Keratinocyte (primary cell): ENCODE results near the gene HMG20A. TPM values are rescaled to one million over a fixed set of nuclear protein-coding genes. Genes with fewer than 3 reads are reported as not detected.

Experiments used
- DNase-seq: peaks from one replicate; pipeline ENCODE4 v3.0.0-alpha.2; 2011; ENCODE audit warnings: low read depth, missing footprints, low spot score
- FAIRE-seq: peaks from 2 replicates; lab custom pipeline; 2011; peaks lifted over from hg19 to GRCh38; lab: Jason Lieb, UNC
- H2AFZ ChIP-seq: 2 replicates; pipeline ENCODE4 v1.6.0; 2012; ENCODE audit warnings: low read length, control low read depth, inconsistent platforms; ENCODE audit not compliant: control insufficient read depth
- H3K27ac ChIP-seq: 2 replicates; pipeline ENCODE4 v1.5.1; 2011; ENCODE audit warnings: low read length; ENCODE audit not compliant: control insufficient read depth, insufficient read depth
- H3K27me3 ChIP-seq: 3 replicates; pipeline ENCODE4 v1.6.0; 2011; ENCODE audit warnings: low read length; ENCODE audit not compliant: control insufficient read depth, insufficient read depth; ENCODE audit errors: extremely low read depth
- H3K36me3 ChIP-seq, 2 experiments: 2 replicates in 1 of 2; 3 replicates in 1 of 2; pipeline ENCODE4 v1.5.1; 2011; ENCODE audit warnings: low read length in 2 of 2, mild to moderate bottlenecking in 1 of 2; ENCODE audit not compliant: control insufficient read depth in 2 of 2, insufficient read depth in 2 of 2; ENCODE audit errors: extremely low read depth in 1 of 2
- H3K4me1 ChIP-seq: 3 replicates; pipeline ENCODE4 v1.5.1; 2011; ENCODE audit warnings: low read length; ENCODE audit not compliant: control insufficient read depth, insufficient read depth; ENCODE audit errors: extremely low read depth
- H3K4me2 ChIP-seq: 3 replicates; pipeline ENCODE4 v1.6.0; 2011; ENCODE audit warnings: low read depth, low read length; ENCODE audit not compliant: control insufficient read depth, insufficient read depth; ENCODE audit errors: extremely low read depth
- H3K4me3 ChIP-seq, 3 experiments: fragments of 200-600 bp in 1 of 3; sonication (generic) in 1 of 3; 2 replicates in 2 of 3; 3 replicates in 1 of 3; pipeline ENCODE4 v1.5.1; 2011 to 2016; ENCODE audit warnings: low read length in 3 of 3, mild to moderate bottlenecking in 3 of 3, control low read depth in 2 of 3, inconsistent platforms in 1 of 3, low read depth in 1 of 3, mixed read lengths in 1 of 3, mixed run types in 1 of 3, moderate library complexity in 1 of 3; ENCODE audit not compliant: control insufficient read depth in 2 of 3, insufficient read depth in 2 of 3; ENCODE audit errors: extremely low read depth in 1 of 3
- H3K79me2 ChIP-seq: 2 replicates; pipeline ENCODE4 v1.6.0; 2012; ENCODE audit warnings: low read length; ENCODE audit not compliant: control insufficient read depth, insufficient read depth
- H3K9ac ChIP-seq: 3 replicates; pipeline ENCODE4 v1.6.0; 2011; ENCODE audit warnings: low read length; ENCODE audit not compliant: control insufficient read depth, insufficient read depth; ENCODE audit errors: extremely low read depth
- H3K9me1 ChIP-seq: 3 replicates; pipeline ENCODE4 v1.6.0; 2011; ENCODE audit warnings: low read length; ENCODE audit not compliant: control insufficient read depth, insufficient read depth; ENCODE audit errors: extremely low read depth
- H3K9me3 ChIP-seq: 2 replicates; pipeline ENCODE4 v1.5.1; 2012; ENCODE audit warnings: low read depth, low read length; ENCODE audit not compliant: control insufficient read depth
- H4K20me1 ChIP-seq: 3 replicates; pipeline ENCODE4 v1.6.0; 2011; ENCODE audit warnings: low read length; ENCODE audit not compliant: control insufficient read depth, insufficient read depth; ENCODE audit errors: extremely low read depth
- EZH2 ChIP-seq: IDR thresholded peaks from one replicate; pipeline ENCODE4 v1.6.1; 2012; ENCODE audit warnings: inconsistent platforms, mild to moderate bottlenecking, low read length, moderate library complexity
- dilution Hi-C: fragments of 300-500 bp; cut with MboI; formaldehyde crosslinking; loops from one replicate; pipeline ENCODE4 v1.7.0; 2020; ENCODE audit warnings: low sequenced_read_pairs; ENCODE audit not compliant: extremely low pct_ligation_motif_present
- polyA plus RNA-seq, 5 experiments: library from polyadenylated mRNA; depleted of rRNA in 3 of 5; stranded (reverse) in 3 of 5; stranded (forward) in 1 of 5; unstranded in 1 of 5; fragments of >200 nt; gene quantifications; 1 replicate in 1 of 5; 2 replicates in 3 of 5; 3 replicates in 1 of 5; pipeline versions ENCODE4 v1.2.1 to v1.2.3, GENCODE V29; 2011 to 2012; ENCODE audit warnings: missing spikeins in 2 of 5, low read depth in 1 of 5, low replicate concordance in 1 of 5
- TF ChIP-seq, protein P1 (sequence below), 3 experiments: IDR thresholded peaks in 1 of 3; conservative IDR thresholded peaks in 1 of 3; optimal IDR thresholded peaks in 1 of 3; 2 replicates in 2 of 3; 3 replicates in 1 of 3; pipeline versions ENCODE3 to v1.5.1; 2011; ENCODE audit warnings: low read length in 3 of 3, mild to moderate bottlenecking in 3 of 3, moderate library complexity in 2 of 3, control low read depth in 1 of 3, inconsistent platforms in 1 of 3; ENCODE audit not compliant: insufficient read depth in 2 of 3; ENCODE audit errors: extremely low read depth in 1 of 3

The HMG20A gene
- polyA plus RNA-seq, 1 donor (not counting 4 experiments of a cell fraction or from before 2014, with no cell fraction given) = 44.6 TPM

DNA sequence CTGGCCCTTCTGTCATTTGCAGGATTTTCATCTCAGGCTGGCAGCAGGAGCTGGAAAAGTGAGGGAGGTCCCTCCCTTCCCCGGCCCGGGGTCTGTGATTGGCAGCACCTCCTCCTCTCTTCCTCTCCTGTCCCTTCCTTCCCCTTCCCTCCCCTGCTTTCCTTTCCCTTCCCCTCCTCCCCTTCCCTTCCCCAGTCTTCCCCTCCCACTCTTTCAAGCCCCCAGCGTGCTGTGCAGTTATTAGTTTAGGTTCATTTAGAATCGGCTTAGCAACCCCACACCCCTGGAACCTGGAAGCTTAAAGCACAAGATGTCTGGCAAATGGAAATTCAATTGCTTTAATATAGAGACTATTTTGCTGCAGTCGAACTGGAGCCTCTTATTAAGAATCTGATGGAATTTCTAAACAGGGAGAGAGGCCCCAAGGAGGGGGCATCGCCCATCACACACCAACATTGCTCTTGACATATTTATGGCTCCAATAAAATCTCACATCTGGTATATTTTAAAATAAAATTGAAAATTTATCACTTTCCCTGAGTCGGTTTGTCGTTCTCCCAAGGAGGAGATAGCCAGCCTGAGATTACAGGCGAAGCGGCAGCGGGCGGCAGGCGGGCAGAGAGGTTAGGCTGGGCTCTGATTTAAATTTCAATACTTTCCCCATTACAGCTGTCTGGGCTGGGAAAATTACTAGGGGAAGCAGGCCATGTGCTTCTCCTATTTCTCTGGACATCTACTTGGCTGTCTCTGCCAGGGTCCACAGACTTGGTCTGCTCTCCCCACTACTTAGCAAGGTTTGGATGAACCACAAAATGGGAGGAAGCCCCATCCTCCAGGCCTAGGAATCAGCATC, 113.1 kb downstream of the HMG20A start:
- H2AFZ ChIP-seq = no peak overlapping the region
- no peaks in the 10 kb centered on the region for H4K20me1 ChIP-seq
- FAIRE-seq (no peak), DNase-seq (no peak)
- peaks cover 9% of the 10 kb centered on the region for H3K27me3 ChIP-seq
- H3K27ac ChIP-seq = no peak overlapping the region
- no peak overlapping the region for H3K4me3 ChIP-seq
- dilution Hi-C loops = no loop called here
- H3K79me2 ChIP-seq = no peaks in the 10 kb centered on the region
- no peak overlapping the region for H3K9ac ChIP-seq
- H3K4me2 ChIP-seq = no peak overlapping the region
- H3K4me1 ChIP-seq = no peaks in the 10 kb centered on the region
- TF ChIP-seq, protein P1, sequence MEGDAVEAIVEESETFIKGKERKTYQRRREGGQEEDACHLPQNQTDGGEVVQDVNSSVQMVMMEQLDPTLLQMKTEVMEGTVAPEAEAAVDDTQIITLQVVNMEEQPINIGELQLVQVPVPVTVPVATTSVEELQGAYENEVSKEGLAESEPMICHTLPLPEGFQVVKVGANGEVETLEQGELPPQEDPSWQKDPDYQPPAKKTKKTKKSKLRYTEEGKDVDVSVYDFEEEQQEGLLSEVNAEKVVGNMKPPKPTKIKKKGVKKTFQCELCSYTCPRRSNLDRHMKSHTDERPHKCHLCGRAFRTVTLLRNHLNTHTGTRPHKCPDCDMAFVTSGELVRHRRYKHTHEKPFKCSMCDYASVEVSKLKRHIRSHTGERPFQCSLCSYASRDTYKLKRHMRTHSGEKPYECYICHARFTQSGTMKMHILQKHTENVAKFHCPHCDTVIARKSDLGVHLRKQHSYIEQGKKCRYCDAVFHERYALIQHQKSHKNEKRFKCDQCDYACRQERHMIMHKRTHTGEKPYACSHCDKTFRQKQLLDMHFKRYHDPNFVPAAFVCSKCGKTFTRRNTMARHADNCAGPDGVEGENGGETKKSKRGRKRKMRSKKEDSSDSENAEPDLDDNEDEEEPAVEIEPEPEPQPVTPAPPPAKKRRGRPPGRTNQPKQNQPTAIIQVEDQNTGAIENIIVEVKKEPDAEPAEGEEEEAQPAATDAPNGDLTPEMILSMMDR (optimal IDR thresholded peaks at IDR 0.05 in 1 of 3, IDR thresholded peaks at IDR 0.05 in 1 of 3, conservative IDR thresholded peaks at IDR 0.05 in 1 of 3; ENCODE audit: extremely low read depth in 1 of 3, insufficient read depth in 2 of 3, low read length in 3 of 3) = no peak
- no peak for TF ChIP-seq EZH2
- no peaks in the 10 kb centered on the region for H3K9me3 ChIP-seq
- no peaks in the 10 kb centered on the region for H3K36me3 ChIP-seq
- no peaks in the 10 kb centered on the region for H3K9me1 ChIP-seq

Other genes with a start within 250 kb of the HMG20A start
- 5.0 to 6.4 TPM (median 5.9 TPM) in 3 replicates for gene PEAK1, start 784 bp upstream of the HMG20A start, polyA plus RNA-seq
- 0.06 TPM in 1 of 3 replicates, not detected in the others for gene LINGO1, start 212.0 kb downstream of the HMG20A start, polyA plus RNA-seq